HepG2 (cell line): ENCODE results near the gene SNRPD1. TPM values are rescaled to one million over a fixed set of nuclear protein-coding genes. Genes with fewer than 3 reads are reported as not detected.

Source experiments
- ATAC-seq: fragments of 200-7000 bp; cut with Tn5 transposase; 3 replicates; pipeline ENCODE4 v1.9.1; 2020; ENCODE audit warnings: mild to moderate bottlenecking, moderate library complexity
- Bru-seq: library from RNA; stranded (reverse); fragments of 400-500 nt; gene quantifications from one replicate; lab custom pipeline; 2021; lab: Mats Ljungman, UMichigan
- BruChase-seq, 2 experiments: library from RNA; stranded (reverse); fragments of 400-500 nt; gene quantifications; one replicate each; lab custom pipeline; 2021; lab: Mats Ljungman, UMichigan
- BruUV-seq: library from RNA; stranded (reverse); fragments of 400-500 nt; replicated peaks from 2 replicates; lab custom pipeline; 2021; lab: Mats Ljungman, UMichigan
- CTCF ChIA-PET: fragments of 300-600 bp; formaldehyde crosslinking; extraction: SDS; loops from one replicate; lab custom pipeline; 2021; ENCODE audit warnings: low total read pairs, inconsistent platforms, low intra/inter-chr PET ratio; lab: Yijun Ruan, JAX
- POLR2A ChIA-PET: fragments of 350-600 bp; sonication (Branson Sonifier 250); formaldehyde crosslinking; loops from one replicate; lab custom pipeline; 2020; ENCODE audit warnings: antibody characterized with exemption, inconsistent platforms; lab: Yijun Ruan, JAX
- DNase-seq: peaks from one replicate; pipeline ENCODE4 v3.0.0-alpha.2; 2015; ENCODE audit warnings: low spot score
- FAIRE-seq: peaks from 3 replicates; lab custom pipeline; 2011; peaks lifted over from hg19 to GRCh38; lab: Jason Lieb, UNC
- H2AFZ ChIP-seq: one replicate; pipeline ENCODE4 v1.6.1; 2011; ENCODE audit warnings: low read length, inconsistent platforms
- H3K27ac ChIP-seq: fragments of 300-600 bp; 3 replicates; pipeline ENCODE4 v1.8.0; 2011; ENCODE audit warnings: mixed run types, mild to moderate bottlenecking, mixed read lengths, low read length, inconsistent platforms; ENCODE audit not compliant: insufficient read depth; ENCODE audit errors: extremely low read length
- H3K27me3 ChIP-seq, 2 experiments: fragments of 200-600 bp in 1 of 2; 2 replicates in 1 of 2; 3 replicates in 1 of 2; pipeline versions ENCODE4 v1.6.0 to v1.8.0; 2011; ENCODE audit warnings: low read length in 2 of 2, mild to moderate bottlenecking in 2 of 2, moderate library complexity in 2 of 2, inconsistent platforms in 1 of 2; ENCODE audit not compliant: insufficient read depth in 2 of 2, control insufficient read depth in 1 of 2
- H3K36me3 ChIP-seq, 2 experiments: fragments of 200-600 bp in 1 of 2; replicated peaks in 1 of 2; 2 replicates in 1 of 2; 3 replicates in 1 of 2; pipeline versions ENCODE4 v1.5.1 to v1.8.0; 2011; ENCODE audit warnings: low read length in 2 of 2, inconsistent platforms in 1 of 2; ENCODE audit not compliant: insufficient read depth in 2 of 2, control insufficient read depth in 1 of 2
- H3K4me1 ChIP-seq: 2 replicates; pipeline ENCODE4 v1.5.1; 2012; ENCODE audit warnings: low read length, inconsistent platforms; ENCODE audit not compliant: insufficient read depth
- H3K4me2 ChIP-seq: 2 replicates; pipeline ENCODE4 v1.6.0; 2011; ENCODE audit warnings: low read depth, low read length, inconsistent platforms
- H3K4me3 ChIP-seq, 3 experiments: fragments of 200-600 bp in 1 of 3; sonication (generic), shearing (Covaris generic) in 1 of 3; replicated peaks in 1 of 3; 2 replicates each; pipeline ENCODE4 v1.5.1; 2011 to 2016; ENCODE audit warnings: low read length in 3 of 3, inconsistent platforms in 2 of 3, low read depth in 2 of 3, mild to moderate bottlenecking in 2 of 3, control low read depth in 1 of 3, mixed read lengths in 1 of 3; ENCODE audit not compliant: insufficient read depth in 1 of 3
- H3K79me2 ChIP-seq: one replicate; pipeline ENCODE4 v1.6.1; 2011; ENCODE audit warnings: low read length, inconsistent platforms; ENCODE audit not compliant: insufficient read depth
- H3K9ac ChIP-seq: 2 replicates; pipeline ENCODE4 v1.6.0; 2011; ENCODE audit warnings: mild to moderate bottlenecking, low read depth, low read length, inconsistent platforms; ENCODE audit not compliant: insufficient read depth
- H3K9me3 ChIP-seq: 2 replicates; pipeline ENCODE4 v1.5.1; 2012; ENCODE audit warnings: mild to moderate bottlenecking, low read length
- H4K20me1 ChIP-seq: 2 replicates; pipeline ENCODE4 v1.6.0; 2011; ENCODE audit warnings: inconsistent platforms, mild to moderate bottlenecking, low read length, moderate library complexity; ENCODE audit not compliant: insufficient read depth
- DNMT1 ChIP-seq: sonication (generic); formaldehyde crosslinking; IDR thresholded peaks from 2 replicates; pipeline ENCODE4 v1.5.1; 2020; ENCODE audit warnings: mild to moderate bottlenecking, missing genetic modification reagents
- MED1 ChIP-seq: sonication (generic); formaldehyde crosslinking; IDR thresholded peaks from 2 replicates; pipeline ENCODE4 v1.4.0; 2020; ENCODE audit warnings: missing genetic modification reagents
- MLLT10 ChIP-seq: sonication (generic); formaldehyde crosslinking; IDR thresholded peaks from 2 replicates; pipeline ENCODE4 v1.4.0; 2020; ENCODE audit warnings: missing genetic modification reagents
- SP2 ChIP-seq: sonication (generic); formaldehyde crosslinking; IDR thresholded peaks from 2 replicates; pipeline ENCODE4 v1.5.1; 2020; ENCODE audit warnings: mild to moderate bottlenecking, missing genetic modification reagents
- THAP11 ChIP-seq: IDR thresholded peaks from 2 replicates; pipeline ENCODE4 v1.6.1; 2016; ENCODE audit warnings: missing biosample characterization, missing genetic modification reagents
- ZNF225 ChIP-seq: sonication (generic); formaldehyde crosslinking; IDR thresholded peaks from 2 replicates; pipeline ENCODE4 v1.4.0; 2020; ENCODE audit warnings: mild to moderate bottlenecking, missing genetic modification reagents
- ZNF441 ChIP-seq: sonication (generic); formaldehyde crosslinking; IDR thresholded peaks from 2 replicates; pipeline ENCODE4 v1.7.0; 2021; ENCODE audit warnings: missing genetic modification reagents, borderline replicate concordance
- ZNF530 ChIP-seq: sonication (generic); formaldehyde crosslinking; IDR thresholded peaks from 2 replicates; pipeline ENCODE4 v1.5.0; 2020; ENCODE audit warnings: low read depth, mild to moderate bottlenecking, missing genetic modification reagents
- WGBS: methylation state at CpG from one replicate; pipeline ENCODE4 v1.1.6; 2017; ENCODE audit warnings: low lambda C conversion rate; 5-methylcytosine and 5-hydroxymethylcytosine counted together
- in situ Hi-C: cut with HindIII; loops from 2 replicates; pipeline ENCODE4 v1.10.0; 2017; ENCODE audit warnings: low pct_unique_long_range_greater_than_20kb; ENCODE audit not compliant: extremely low pct_ligation_motif_present
- intact Hi-C: fragments of 100-400 bp; cut with micrococcal nuclease; formaldehyde crosslinking; loops from one replicate; pipeline ENCODE4 v1.10.0; 2022; ENCODE audit not compliant: unreplicated experiment
- long read RNA-seq, 2 experiments: library from RNA in 1 of 2; library from polyadenylated mRNA in 1 of 2; stranded (forward) in 1 of 2; unstranded in 1 of 2; transcript quantifications; one replicate each; pipeline ENCODE4 v2.0.0, GENCODE V29; 2019 to 2022
- polyA minus RNA-seq, 3 experiments: library from RNA; depleted of rRNA, polyadenylated mRNA; stranded (reverse); fragments of >200 nt; gene quantifications; 2 replicates each; pipeline ENCODE4 v1.2.3, GENCODE V29; 2011; ENCODE audit warnings: low replicate concordance in 1 of 3
- polyA plus RNA-seq, 8 experiments: library from polyadenylated mRNA; depleted of rRNA in 3 of 8; stranded (reverse) in 7 of 8; unstranded in 1 of 8; fragments of >200 nt; fragmentation: Illumina TruSeq in 4 of 8; extraction: Trizol in 4 of 8; gene quantifications; 2 replicates each; pipeline versions ENCODE4 v1.2.1 to v1.2.3, GENCODE V29; 2011 to 2016; ENCODE audit warnings: low read depth in 4 of 8, missing spikeins in 1 of 8, mixed read lengths in 1 of 8; ENCODE audit not compliant: insufficient read depth in 1 of 8
- total RNA-seq, 5 experiments: library from RNA; depleted of rRNA; stranded (reverse); fragments of >200 nt; fragmentation: Illumina TruSeq; extraction: Trizol; gene quantifications; 2 replicates each; pipeline ENCODE4 v1.2.3, GENCODE V29; 2016; ENCODE audit warnings: low read depth in 1 of 5
- TF ChIP-seq, protein P1 (sequence below): sonication (generic); formaldehyde crosslinking; IDR thresholded peaks from 2 replicates; pipeline ENCODE4 v1.4.0; 2020; ENCODE audit warnings: mild to moderate bottlenecking, missing genetic modification reagents, borderline replicate concordance
- TF ChIP-seq, protein P2 (sequence below): IDR thresholded peaks from 2 replicates; pipeline ENCODE4 v1.6.1; 2012; ENCODE audit warnings: inconsistent platforms

SNRPD1 gene
- total RNA-seq (2016; rRNA removed; fragmentation: Illumina TruSeq; extraction: Trizol), result 275 and 478 TPM in 2 replicates
- 75.0 and 77.2 TPM in 2 replicates for total RNA-seq (2016; cell fraction: cytosol; rRNA removed; fragmentation: Illumina TruSeq; extraction: Trizol; ENCODE audit: low read depth)
- total RNA-seq (2016; cell fraction: insoluble cytoplasmic fraction; rRNA removed; fragmentation: Illumina TruSeq; extraction: Trizol), result 293 and 452 TPM in 2 replicates
- total RNA-seq (2016; cell fraction: membrane; rRNA removed; fragmentation: Illumina TruSeq; extraction: Trizol), result 98.7 and 110 TPM in 2 replicates
- 70.8 and 90.9 TPM in 2 replicates for total RNA-seq (2016; cell fraction: nucleus; rRNA removed; fragmentation: Illumina TruSeq; extraction: Trizol)
- 17.4 and 22.7 TPM in 2 replicates for polyA plus RNA-seq (2011; rRNA removed)
- polyA plus RNA-seq (2011; cell fraction: cytosol; rRNA removed), result 24.5 and 28.2 TPM in 2 replicates
- 3.1 and 5.0 TPM in 2 replicates for polyA plus RNA-seq (2011; cell fraction: nucleus; rRNA removed)
- polyA plus RNA-seq (2012), result 41.5 and 106 TPM in 2 replicates
- 98.5 and 112 TPM in 2 replicates for polyA plus RNA-seq (2016; cell fraction: cytosol; fragmentation: Illumina TruSeq; extraction: Trizol; ENCODE audit: low read depth)
- polyA plus RNA-seq (2016; cell fraction: insoluble cytoplasmic fraction; fragmentation: Illumina TruSeq; extraction: Trizol; ENCODE audit: low read depth), result 533 and 571 TPM in 2 replicates
- 113 and 128 TPM in 2 replicates for polyA plus RNA-seq (2016; cell fraction: membrane; fragmentation: Illumina TruSeq; extraction: Trizol; ENCODE audit: low read depth)
- polyA plus RNA-seq (2016; cell fraction: nucleus; fragmentation: Illumina TruSeq; extraction: Trizol; ENCODE audit: insufficient read depth, low read depth), result 170 and 177 TPM in 2 replicates
- polyA minus RNA-seq (2011; rRNA and poly(A)+ RNA removed; ENCODE audit: low replicate concordance), result 6.0 and 34.0 TPM in 2 replicates
- polyA minus RNA-seq (2011; cell fraction: cytosol; rRNA and poly(A)+ RNA removed), result 23.1 and 40.4 TPM in 2 replicates
- 22.6 and 28.1 TPM in 2 replicates for polyA minus RNA-seq (2011; cell fraction: nucleus; rRNA and poly(A)+ RNA removed)
- Bru-seq, nascent RNA, result percentile 88 among the genes with signal in this experiment
- percentile 90 among the genes with signal in this experiment for BruChase-seq, experiment 1, labeled RNA remaining after a 6-hour chase
- percentile 85 among the genes with signal in this experiment for BruChase-seq, experiment 2, labeled RNA remaining after a 2-hour chase
- long read RNA-seq, experiment 1, full-length matches to known transcripts, result 234 of 252 reads
- long read RNA-seq, experiment 1, partial matches to known transcripts, result 4 of 252 reads
- long read RNA-seq, experiment 1, other reads (novel, unspliced or antisense), result 14 of 252 reads
- long read RNA-seq, experiment 2, full-length matches to known transcripts, result 215 of 258 reads
- long read RNA-seq, experiment 2, partial matches to known transcripts, result 12 of 258 reads
- long read RNA-seq, experiment 2, other reads (novel, unspliced or antisense), result 31 of 258 reads

DNA sequence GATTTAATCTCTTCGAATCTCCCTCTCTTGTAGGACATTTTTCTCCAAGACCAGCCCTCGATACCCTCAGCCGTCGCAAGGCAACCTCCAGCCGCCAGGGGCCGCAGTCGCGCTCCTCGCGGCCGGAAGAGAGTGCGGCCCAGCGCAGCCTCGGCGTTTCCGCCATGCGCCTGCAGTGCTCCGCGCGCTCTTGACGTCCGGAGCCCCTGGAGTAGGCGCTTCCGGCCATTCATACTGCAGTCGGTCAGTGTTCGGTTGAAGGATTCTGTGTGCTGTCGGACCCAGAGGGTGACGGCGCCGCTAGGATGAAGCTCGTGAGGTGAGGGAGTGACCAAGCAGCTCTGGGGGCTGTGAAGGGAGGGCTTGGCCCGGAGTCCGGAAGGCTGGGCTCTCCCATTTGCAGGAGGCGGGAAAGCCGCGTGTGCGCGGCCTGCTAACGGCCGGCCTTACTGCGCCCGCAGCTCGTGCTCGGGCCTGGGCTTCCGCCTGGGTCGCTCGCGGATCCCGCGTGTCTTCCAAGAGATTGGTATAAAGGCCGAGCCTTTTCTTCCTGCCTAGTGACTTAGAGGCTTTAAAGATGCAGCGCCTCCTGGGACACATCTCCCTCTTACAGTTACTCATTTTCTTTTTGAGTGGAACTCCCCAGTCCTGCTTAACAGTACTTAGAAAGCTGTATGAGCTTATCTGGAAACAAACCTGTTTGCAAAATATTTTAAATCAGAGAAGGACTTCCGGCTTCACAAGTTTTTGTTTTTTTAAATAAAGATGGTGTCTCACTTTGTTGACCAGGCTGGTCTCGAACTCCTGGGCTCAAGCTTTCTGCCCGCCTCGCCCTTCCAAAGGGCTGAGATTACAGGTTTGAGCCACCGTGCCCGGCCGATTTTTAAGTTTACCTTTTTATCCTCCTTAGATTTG, at the start of gene SNRPD1:
SNRPD1 (plus strand) TSS at position 190 of the 915 bp plus-strand sequence; CDS start at position 306, 116 bp downstream.
- H3K9ac ChIP-seq, result peak within 1 kb of the TSS; percentile 94
- in situ Hi-C loops (no loop called here), intact Hi-C loops (loop anchor here (5.0 kb wide), 2 partner anchors 90 to 130 kb away; partner anchors contain the start of genes ABHD3 and MIB1)
- WGBS, result under 1% methylated on average over 12 of the region's 59 CpGs
- H3K36me3 ChIP-seq, result peaks cover 0 to 11% of the 10 kb centered on the region in 2 experiments; a peak in 2 of 5 replicates
- peak within 1 kb of the TSS; percentile 93 for H3K27ac ChIP-seq
- H3K4me3 ChIP-seq, result peak within 1 kb of the TSS; percentile 67 to 84 (median 81)
- H3K79me2 ChIP-seq, result peaks cover 49% of the 10 kb centered on the region
- H3K9me3 ChIP-seq, result no peaks in the 10 kb centered on the region
- H3K4me1 ChIP-seq, result peaks cover 31% of the 10 kb centered on the region
- DNase-seq, result peak; percentile 86
- TSS peak; percentile 84 for BruUV-seq
- peak; percentile 99 for ATAC-seq
- peak; percentile 56 for FAIRE-seq
- no peaks in the 10 kb centered on the region; a peak in 1 of 5 replicates for H3K27me3 ChIP-seq
- ChIA-PET POLR2A (interaction anchor here (0.7 to 4.6 kb wide), 7 partner anchors 9 to 503 kb away, joined by 3 to 57 read pairs (median 4); partner anchors contain the start of genes ABHD3, ESCO1 and MIB1), CTCF (interaction anchor here (1.7 kb wide), 1 partner anchor 11 kb away, joined by 12 read pairs; the partner anchor contains the start of gene ESCO1)
- H3K4me2 ChIP-seq, result peak within 1 kb of the TSS; percentile 77
- H2AFZ ChIP-seq, result peak within 1 kb of the TSS; percentile 90
- peaks cover 8% of the 10 kb centered on the region for H4K20me1 ChIP-seq
- TF ChIP-seq THAP11 (CRISPR knock-in tag) (peak; percentile 96), ZNF441 (CRISPR knock-in tag) (peak; percentile 83; the same call in 1 of the 2 replicates), DNMT1 (no peak; the same call in 1 of the 2 replicates), ZNF225 (CRISPR knock-in tag) (peak; percentile 97), MLLT10 (CRISPR knock-in tag) (0 out of 2 replicates have a peak, but pooled peaks have one; percentile 36), ZNF530 (CRISPR knock-in tag) (no peak), MED1 (CRISPR knock-in tag) (peak; percentile 87), SP2 (CRISPR knock-in tag) (peak; percentile 61)
- TF ChIP-seq, protein P1, sequence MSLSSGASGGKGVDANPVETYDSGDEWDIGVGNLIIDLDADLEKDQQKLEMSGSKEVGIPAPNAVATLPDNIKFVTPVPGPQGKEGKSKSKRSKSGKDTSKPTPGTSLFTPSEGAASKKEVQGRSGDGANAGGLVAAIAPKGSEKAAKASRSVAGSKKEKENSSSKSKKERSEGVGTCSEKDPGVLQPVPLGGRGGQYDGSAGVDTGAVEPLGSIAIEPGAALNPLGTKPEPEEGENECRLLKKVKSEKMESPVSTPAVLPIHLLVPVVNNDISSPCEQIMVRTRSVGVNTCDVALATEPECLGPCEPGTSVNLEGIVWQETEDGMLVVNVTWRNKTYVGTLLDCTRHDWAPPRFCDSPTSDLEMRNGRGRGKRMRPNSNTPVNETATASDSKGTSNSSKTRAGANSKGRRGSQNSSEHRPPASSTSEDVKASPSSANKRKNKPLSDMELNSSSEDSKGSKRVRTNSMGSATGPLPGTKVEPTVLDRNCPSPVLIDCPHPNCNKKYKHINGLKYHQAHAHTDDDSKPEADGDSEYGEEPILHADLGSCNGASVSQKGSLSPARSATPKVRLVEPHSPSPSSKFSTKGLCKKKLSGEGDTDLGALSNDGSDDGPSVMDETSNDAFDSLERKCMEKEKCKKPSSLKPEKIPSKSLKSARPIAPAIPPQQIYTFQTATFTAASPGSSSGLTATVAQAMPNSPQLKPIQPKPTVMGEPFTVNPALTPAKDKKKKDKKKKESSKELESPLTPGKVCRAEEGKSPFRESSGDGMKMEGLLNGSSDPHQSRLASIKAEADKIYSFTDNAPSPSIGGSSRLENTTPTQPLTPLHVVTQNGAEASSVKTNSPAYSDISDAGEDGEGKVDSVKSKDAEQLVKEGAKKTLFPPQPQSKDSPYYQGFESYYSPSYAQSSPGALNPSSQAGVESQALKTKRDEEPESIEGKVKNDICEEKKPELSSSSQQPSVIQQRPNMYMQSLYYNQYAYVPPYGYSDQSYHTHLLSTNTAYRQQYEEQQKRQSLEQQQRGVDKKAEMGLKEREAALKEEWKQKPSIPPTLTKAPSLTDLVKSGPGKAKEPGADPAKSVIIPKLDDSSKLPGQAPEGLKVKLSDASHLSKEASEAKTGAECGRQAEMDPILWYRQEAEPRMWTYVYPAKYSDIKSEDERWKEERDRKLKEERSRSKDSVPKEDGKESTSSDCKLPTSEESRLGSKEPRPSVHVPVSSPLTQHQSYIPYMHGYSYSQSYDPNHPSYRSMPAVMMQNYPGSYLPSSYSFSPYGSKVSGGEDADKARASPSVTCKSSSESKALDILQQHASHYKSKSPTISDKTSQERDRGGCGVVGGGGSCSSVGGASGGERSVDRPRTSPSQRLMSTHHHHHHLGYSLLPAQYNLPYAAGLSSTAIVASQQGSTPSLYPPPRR (CRISPR knock-in tag), result peak; percentile 71; the same call in 1 of the 2 replicates
- TF ChIP-seq, protein P2, sequence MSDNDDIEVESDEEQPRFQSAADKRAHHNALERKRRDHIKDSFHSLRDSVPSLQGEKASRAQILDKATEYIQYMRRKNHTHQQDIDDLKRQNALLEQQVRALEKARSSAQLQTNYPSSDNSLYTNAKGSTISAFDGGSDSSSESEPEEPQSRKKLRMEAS, result peak; percentile 97
